Measurements from ENCODE around the gene NHSL2. TPM values are rescaled to one million over a fixed set of nuclear protein-coding genes. Genes with fewer than 3 reads are reported as not detected.

Gene NHSL2
- total RNA-seq, 2 donors from 2014 or later, result 1.0 to 4.1 TPM

GRCh38 chrX:72045552-72046277 lies 135.1 kb downstream of the NHSL2 start:
- Histone ChIP-seq H3K9ac (ENCODE audit: low read depth in 2 of 2, low read length in 2 of 2) (no peak overlapping the region), H3K27me3 (no peaks in the 10 kb centered on the region), H3K36me3 (no peaks in the 10 kb centered on the region), H3K27ac (no peak overlapping the region), H3K4me3 (no peak overlapping the region), H3K9me3 (no peaks in the 10 kb centered on the region), H3K4me1 (no peaks in the 10 kb centered on the region)
- TF ChIP-seq CTCF (IDR thresholded peaks at IDR 0.05), result no peak
- DNase-seq, result no peak
- intact Hi-C loops (cut with DNase I), result no loop called here

GRCh38 chrX:72046447-72046846 lies 135.8 kb downstream of the NHSL2 start:
- Histone ChIP-seq H3K27ac (no peak overlapping the region), H3K4me3 (no peak overlapping the region), H3K36me3 (no peaks in the 10 kb centered on the region), H3K4me1 (no peaks in the 10 kb centered on the region), H3K9ac (ENCODE audit: low read depth in 2 of 2, low read length in 2 of 2) (no peak overlapping the region), H3K9me3 (no peaks in the 10 kb centered on the region), H3K27me3 (no peaks in the 10 kb centered on the region)
- intact Hi-C loops (cut with DNase I), result no loop called here
- DNase-seq, result no peak
- no peak for TF ChIP-seq CTCF (IDR thresholded peaks at IDR 0.05)

DNA sequence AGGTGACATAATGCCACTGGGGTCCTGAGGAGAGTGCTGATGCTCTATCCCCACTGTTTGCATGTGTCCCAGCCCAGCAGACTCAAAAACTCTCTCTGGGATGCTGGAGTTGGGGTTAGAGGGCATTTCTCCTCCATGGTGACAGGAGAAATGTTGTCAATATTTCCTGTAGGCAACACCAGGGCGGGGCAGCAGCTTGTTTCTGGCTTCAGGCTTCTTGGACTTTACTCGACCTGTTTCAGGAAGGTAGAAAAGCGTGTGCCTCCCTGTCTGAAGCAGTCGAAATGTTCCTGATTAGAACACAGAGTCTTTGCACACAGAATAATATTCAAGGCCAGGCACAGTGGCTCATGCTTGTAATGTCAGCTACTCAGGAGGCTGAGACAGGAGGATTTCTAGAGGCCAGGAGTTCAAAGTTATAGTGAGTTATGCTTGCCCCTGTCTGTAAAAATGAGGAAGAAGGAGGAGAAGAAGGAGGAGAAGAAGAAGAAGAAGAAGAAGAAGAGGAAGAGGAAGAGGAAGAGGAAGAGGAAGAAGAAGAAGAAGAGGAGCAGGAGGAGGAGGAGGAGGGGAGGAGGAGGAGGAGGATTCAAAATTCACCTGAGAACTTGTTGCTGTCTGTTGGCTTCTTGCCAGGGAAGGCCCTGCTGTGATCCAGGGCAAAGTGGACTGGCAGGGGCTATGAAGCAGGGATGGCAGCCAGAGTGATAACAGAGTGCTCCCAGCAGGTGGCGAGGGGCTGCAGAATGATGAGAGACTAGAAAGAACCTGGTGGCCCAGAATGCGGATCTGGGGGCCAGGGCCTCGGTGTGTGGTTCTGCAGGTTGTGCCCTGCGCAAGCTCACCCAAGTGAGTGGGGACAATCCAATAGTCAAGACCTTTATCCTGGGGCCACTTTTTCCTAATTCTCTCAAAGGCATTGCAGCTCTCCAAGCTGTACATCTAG lies 138.1 kb downstream of the NHSL2 start:
- intact Hi-C loops (cut with DNase I), result no loop called here
- H3K27me3 ChIP-seq, result no peaks in the 10 kb centered on the region
- no peak overlapping the region for H3K27ac ChIP-seq
- no peaks in the 10 kb centered on the region for H3K36me3 ChIP-seq
- no peaks in the 10 kb centered on the region for H3K9me3 ChIP-seq
- no peak overlapping the region for H3K4me3 ChIP-seq
- TF ChIP-seq CTCF (IDR thresholded peaks at IDR 0.05), result no peak
- H3K4me1 ChIP-seq, result no peaks in the 10 kb centered on the region
- H3K9ac ChIP-seq (ENCODE audit: low read depth in 2 of 2, low read length in 2 of 2), result no peak overlapping the region
- no peak for DNase-seq

- no peak for TF ChIP-seq CTCF (IDR thresholded peaks at IDR 0.05)
- no peak for DNase-seq
- no peak overlapping the region for H3K27ac ChIP-seq
Measured at GRCh38 chrX:72050011-72050410, 139.4 kb downstream of the NHSL2 start.

GRCh38 chrX:72051589-72051988 lies 140.9 kb downstream of the NHSL2 start:
- Histone ChIP-seq H3K36me3 (no peaks in the 10 kb centered on the region), H3K27me3 (no peaks in the 10 kb centered on the region)

More at GRCh38 chrX:72050011-72050410, 139.4 kb downstream of the NHSL2 start:
- H3K36me3 ChIP-seq, result no peaks in the 10 kb centered on the region
- H3K4me3 ChIP-seq, result no peak overlapping the region
- H3K4me1 ChIP-seq, result no peaks in the 10 kb centered on the region
- no peaks in the 10 kb centered on the region for H3K27me3 ChIP-seq
- H3K9ac ChIP-seq (ENCODE audit: low read depth in 2 of 2, low read length in 2 of 2), result no peak overlapping the region
- intact Hi-C loops (cut with DNase I), result no loop called here
- no peaks in the 10 kb centered on the region for H3K9me3 ChIP-seq

More at GRCh38 chrX:72051589-72051988, 140.9 kb downstream of the NHSL2 start:
- H3K9ac ChIP-seq (ENCODE audit: low read depth in 2 of 2, low read length in 2 of 2), result no peak overlapping the region
- no peaks in the 10 kb centered on the region for H3K9me3 ChIP-seq
- no peak overlapping the region for H3K4me3 ChIP-seq
- no peak overlapping the region for H3K27ac ChIP-seq
- intact Hi-C loops (cut with DNase I), result no loop called here
- no peak for DNase-seq
- H3K4me1 ChIP-seq, result no peaks in the 10 kb centered on the region
- TF ChIP-seq CTCF (IDR thresholded peaks at IDR 0.05), result no peak
